ENCODE measurements around the gene STXBP6.
"Not testable (repeated sequence)": the region's sequence is repeated elsewhere in the genome, so short reads cannot be mapped to it uniquely, and the experiment has no call there.

The STXBP6 gene

GRCh38 chr14:24982472-24983155 lies 67.3 kb downstream of the STXBP6 start:
- no peak for DNase-seq

DNA sequence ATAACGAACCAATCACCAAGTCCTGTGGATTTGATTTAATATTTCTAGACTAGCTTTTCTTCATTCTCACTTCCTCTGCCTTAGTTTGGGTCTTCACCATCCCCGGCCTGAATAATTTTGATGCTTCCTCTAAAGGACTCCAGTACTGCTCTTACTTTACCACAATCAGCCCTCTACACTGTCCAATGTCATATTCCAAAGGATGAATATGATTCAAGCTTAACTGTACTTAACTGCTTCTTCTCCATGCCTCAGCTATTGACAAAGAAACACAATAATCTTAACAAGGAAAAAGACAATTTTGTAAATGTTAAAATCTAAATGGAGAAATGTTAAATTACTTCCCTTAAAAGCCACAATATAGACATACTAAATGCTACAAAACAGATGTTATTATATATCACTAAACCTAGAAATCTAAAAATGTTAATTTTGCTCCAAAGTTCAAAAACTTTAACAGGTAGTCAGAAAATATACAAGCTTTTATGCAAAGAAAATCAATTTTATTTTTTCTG lies 70.2 kb downstream of the STXBP6 start:
- no peak for DNase-seq

GRCh38 chr14:24978862-24979724 lies 70.9 kb downstream of the STXBP6 start:
- DNase-seq, result no peak

DNA sequence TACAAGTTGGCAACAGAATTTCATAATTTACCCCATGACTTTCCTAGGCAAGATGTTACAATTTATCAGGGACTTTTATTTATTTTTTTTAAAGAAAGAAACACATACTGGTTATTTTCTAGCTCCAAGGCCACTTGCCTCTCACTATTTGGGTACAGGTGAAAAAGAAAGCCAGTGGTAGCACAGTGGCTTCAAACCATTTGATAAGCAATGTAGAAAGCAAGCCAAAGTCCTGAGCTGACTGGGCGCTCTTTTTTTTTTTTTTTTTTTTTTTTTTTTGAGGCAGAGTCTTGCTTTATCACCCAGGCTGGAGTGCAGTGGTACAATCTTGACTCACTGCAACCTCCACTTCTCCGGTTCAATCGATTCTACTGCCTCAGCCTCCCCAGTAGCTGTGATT lies 73.3 kb downstream of the STXBP6 start:
- DNase-seq, result no peak

DNA sequence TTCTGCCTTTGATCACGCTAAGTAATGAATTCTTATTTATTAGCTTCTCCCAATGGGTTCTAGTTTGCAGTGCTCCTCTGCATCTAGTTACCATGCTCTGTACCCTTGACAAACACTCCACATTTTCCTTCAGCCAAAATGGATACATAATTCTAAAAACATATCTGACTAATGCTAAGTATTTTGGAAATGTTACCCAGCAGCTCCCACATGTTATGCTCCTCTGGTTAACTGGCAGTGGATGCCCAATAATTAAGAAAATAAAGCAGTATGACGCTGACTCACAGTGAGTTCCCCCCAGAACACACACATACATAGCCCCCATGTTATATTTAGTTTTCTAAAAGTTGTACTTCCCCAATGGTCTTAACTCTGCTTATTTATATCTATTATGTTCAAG lies 74.6 kb downstream of the STXBP6 start:
- no peak for DNase-seq

- DNase-seq, result no peak
Observed at GRCh38 chr14:24974591-24975374, 75.2 kb downstream of the STXBP6 start.

GRCh38 chr14:24972844-24973243 lies 77.1 kb downstream of the STXBP6 start:
- no peak for DNase-seq

DNA sequence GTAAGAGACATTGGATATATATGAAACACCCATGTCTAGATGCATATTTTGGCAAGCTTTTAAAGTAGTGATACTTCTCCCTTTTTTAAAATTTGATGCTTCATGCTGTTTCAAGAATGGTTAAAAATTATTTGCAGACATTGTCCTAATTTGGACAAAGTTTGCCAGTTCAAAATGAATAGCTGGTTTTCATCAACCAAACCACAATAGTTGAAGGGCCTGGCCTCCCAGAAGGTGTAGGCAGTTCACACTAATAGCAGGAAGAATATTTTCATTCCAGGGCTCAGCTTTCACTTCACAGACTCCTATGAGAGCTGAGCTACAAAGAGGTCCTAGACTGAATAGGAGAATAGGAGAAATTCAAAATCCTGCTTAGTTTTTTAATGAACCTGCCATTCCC lies 78.7 kb downstream of the STXBP6 start:
- DNase-seq, result no peak

- no peak for DNase-seq
Observed at GRCh38 chr14:24966579-24966964, 83.4 kb downstream of the STXBP6 start.

GRCh38 chr14:24965934-24966578 lies 83.9 kb downstream of the STXBP6 start:
- no peak for DNase-seq

DNA sequence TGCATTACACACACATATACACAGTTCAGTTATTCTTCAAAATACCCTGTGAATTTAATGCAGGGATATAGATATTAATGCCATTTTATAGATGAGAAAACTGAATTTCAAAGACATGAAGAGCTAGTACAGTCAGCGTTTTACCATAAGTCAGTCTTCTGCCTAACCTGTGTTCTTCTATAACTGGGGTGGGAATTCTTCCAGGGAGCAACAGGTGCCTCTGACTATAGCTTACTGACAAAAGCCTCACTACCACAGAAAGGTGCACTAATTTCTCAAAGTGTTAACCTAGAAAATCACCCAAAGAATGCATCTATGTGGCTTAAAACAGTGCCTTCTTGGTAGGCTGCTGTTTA lies 84.4 kb downstream of the STXBP6 start:
- DNase-seq, result no peak

DNA sequence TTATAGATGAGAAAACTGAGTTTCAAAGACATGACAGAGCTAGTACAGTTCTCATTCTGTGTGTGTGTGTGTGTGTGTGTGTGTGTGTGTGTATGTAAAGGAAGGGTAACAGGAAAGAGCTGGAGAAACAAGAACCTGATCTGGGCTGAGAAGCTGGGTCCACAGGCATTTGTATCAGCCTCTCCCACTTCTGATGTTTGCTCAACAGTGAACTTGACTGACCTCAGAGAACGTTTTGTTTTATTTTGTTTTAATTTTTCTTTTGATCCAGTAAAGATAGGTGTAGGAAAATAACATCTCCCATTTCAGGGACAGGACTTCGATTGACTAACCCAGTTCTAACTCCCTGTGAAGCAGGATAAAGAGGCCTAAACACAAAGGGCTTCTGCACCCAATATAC lies 85.4 kb downstream of the STXBP6 start:
- DNase-seq, result no peak

- no peak for DNase-seq
Observed at GRCh38 chr14:24964048-24964447, 85.9 kb downstream of the STXBP6 start.

GRCh38 chr14:24962118-24962517 lies 87.8 kb downstream of the STXBP6 start:
- not testable (repeated sequence) for DNase-seq

DNA sequence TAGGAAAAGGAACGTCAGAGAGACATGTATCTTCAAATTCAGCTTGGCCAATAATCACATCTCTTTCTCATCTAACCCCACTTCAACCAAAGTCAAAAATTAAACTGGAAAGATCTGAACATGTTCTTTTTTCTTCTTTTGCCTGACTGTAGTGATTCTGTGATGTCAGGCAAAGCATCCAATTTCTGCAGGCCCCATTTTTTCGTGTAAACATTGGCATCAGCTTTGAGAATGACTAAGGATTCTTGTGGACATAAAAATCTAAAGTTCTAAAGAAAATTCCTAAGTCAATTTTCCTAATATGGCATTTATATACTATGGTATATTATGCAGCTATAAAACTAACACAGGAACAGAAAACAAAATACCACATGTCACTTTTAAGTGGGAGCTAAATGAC lies 89.1 kb downstream of the STXBP6 start:
- no peak for DNase-seq

DNA sequence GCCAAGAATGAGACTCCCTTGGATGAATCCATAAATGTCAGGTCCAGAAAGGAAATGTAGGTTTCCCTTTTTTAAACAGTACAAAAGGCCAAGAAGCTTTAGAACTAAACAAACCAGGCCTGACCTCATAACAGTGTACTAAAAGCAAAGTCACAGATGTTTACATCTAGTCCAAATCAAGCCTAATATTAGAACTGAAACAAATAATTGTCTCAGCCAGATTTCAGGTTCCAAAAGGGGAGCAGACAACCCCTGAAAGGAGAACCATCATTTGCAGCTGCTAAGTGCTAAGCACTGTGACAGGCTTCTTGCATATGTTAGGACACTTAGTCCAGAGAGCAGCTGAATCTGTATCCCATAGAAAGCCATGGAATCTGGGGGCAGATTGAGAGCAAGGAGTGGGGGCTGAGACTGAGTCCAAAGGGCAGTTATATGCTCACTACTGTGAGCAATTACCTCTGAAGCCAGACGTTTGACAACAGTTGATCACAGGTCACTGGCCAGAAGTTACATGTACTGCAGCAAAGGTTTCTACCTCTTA lies 90.1 kb downstream of the STXBP6 start:
- DNase-seq, result no peak

- no peak for DNase-seq
Observed at GRCh38 chr14:24958271-24958670, 91.7 kb downstream of the STXBP6 start.

- no peak for DNase-seq
Observed at GRCh38 chr14:24957814-24958213, 92.1 kb downstream of the STXBP6 start.

DNA sequence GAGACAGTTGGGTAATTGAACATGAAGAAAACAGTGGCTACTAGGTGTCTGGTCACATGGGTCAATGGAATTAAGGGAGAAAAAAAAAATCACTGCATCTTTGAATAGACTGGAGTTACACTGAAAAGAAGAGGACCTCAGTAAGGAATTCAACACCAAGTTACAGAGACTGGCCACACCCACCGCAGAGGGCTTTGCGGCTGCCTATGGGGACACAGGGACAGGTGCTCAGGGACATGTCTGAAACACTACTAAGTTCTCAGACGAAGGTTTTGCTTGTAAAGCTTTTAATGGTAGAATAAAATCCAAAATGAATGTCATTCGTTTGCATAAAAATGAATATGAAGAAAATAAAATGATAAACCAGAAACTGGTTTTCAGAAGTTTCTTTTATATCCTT lies 93.8 kb downstream of the STXBP6 start:
- no peak for DNase-seq

- DNase-seq, result no peak
Observed at GRCh38 chr14:24954700-24955037, 95.3 kb downstream of the STXBP6 start.

DNA sequence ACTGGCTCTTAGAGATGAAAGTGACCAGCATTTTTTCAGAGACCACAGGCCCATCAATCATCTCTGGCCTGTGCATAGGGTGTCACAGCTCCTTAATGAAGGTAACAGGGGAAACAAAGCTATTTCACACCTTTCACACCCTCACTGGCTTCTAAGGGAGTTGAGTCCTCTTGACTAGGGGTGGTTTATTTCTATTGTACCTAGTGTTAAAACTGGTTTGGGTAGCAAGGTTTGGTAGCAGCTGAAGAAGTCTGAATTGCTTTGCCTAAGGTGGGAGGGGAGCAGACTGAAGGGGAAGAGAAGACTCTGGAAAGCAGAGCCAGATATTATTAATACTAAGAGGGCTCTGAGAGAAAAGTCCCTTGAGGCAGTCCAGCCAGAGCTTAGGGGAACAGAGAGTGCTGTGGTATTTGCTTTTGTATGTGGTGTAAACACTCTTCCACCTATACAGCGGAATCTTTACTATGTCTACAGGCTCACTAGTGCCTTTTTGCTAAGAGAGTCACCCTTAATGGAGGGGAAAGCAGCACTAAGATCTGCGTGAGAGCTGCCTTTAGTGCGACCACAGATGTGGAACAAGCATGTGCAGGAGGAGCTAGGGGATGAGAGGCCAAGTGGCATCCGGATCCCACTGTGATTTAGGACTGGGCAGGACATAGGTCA lies 95.8 kb downstream of the STXBP6 start:
- no peak for DNase-seq

Data from inflammatory macrophage treated with lipopolysaccharide for 4 hours (primary cell).